HepG2 (cell line): Measurements from ENCODE around the gene PIM3. TPM values are rescaled to one million over a fixed set of nuclear protein-coding genes. Genes with fewer than 3 reads are reported as not detected.

Source experiments
- AGO2 ChIP-seq: fragments of 200-400 bp; formaldehyde crosslinking; optimal IDR thresholded peaks from 2 replicates; pipeline ENCODE3; 2017; ENCODE audit warnings: mild to moderate bottlenecking, low read depth, low read length, moderate library complexity
- CSRNP1 ChIP-seq: sonication (generic); formaldehyde crosslinking; IDR thresholded peaks from 2 replicates; pipeline ENCODE4 v1.8.1; 2023; ENCODE audit warnings: mild to moderate bottlenecking, missing genetic modification reagents
- ETV6 ChIP-seq: sonication (generic); formaldehyde crosslinking; conservative IDR thresholded peaks from 2 replicates; pipeline ENCODE4 v1.4.0; 2020; ENCODE audit warnings: missing genetic modification reagents
- IRX3 ChIP-seq: sonication (generic); formaldehyde crosslinking; IDR thresholded peaks from 2 replicates; pipeline ENCODE4 v1.8.1; 2023; ENCODE audit warnings: mild to moderate bottlenecking, low read depth, missing genetic modification reagents, borderline replicate concordance
- KDM5B ChIP-seq: sonication (generic); formaldehyde crosslinking; IDR thresholded peaks from 2 replicates; pipeline ENCODE4 v1.4.0; 2020; ENCODE audit warnings: missing genetic modification reagents, mild to moderate bottlenecking, borderline replicate concordance
- MAZ ChIP-seq, 2 experiments: sonication (generic) in 1 of 2; formaldehyde crosslinking in 1 of 2; IDR thresholded peaks; 2 replicates each; pipeline versions ENCODE4 v1.5.0 to v1.6.1; 2012 to 2020; ENCODE audit warnings: low read depth in 2 of 2, mild to moderate bottlenecking in 2 of 2, borderline replicate concordance in 1 of 2, improper control_type of control experiment in 1 of 2, low read length in 1 of 2, missing genetic modification reagents in 1 of 2, moderate library complexity in 1 of 2
- ZBTB20 ChIP-seq: sonication (generic); formaldehyde crosslinking; IDR thresholded peaks from 2 replicates; pipeline ENCODE4 v1.8.1; 2023; ENCODE audit warnings: missing genetic modification reagents, low read depth, mild to moderate bottlenecking, borderline replicate concordance
- ZMYM4 ChIP-seq: sonication (generic); formaldehyde crosslinking; IDR thresholded peaks from 2 replicates; pipeline ENCODE4 v1.8.1; 2023; ENCODE audit warnings: mild to moderate bottlenecking, missing genetic modification reagents
- ZNF12 ChIP-seq: sonication (generic); formaldehyde crosslinking; IDR thresholded peaks from 2 replicates; pipeline ENCODE4 v1.5.0; 2020; ENCODE audit warnings: missing genetic modification reagents
- ZNF263 ChIP-seq: sonication (generic); formaldehyde crosslinking; IDR thresholded peaks from 2 replicates; pipeline ENCODE4 v1.4.0; 2020; ENCODE audit warnings: missing genetic modification reagents
- ZNF563 ChIP-seq: sonication (generic); formaldehyde crosslinking; IDR thresholded peaks from 2 replicates; pipeline ENCODE4 v1.8.0; 2022; ENCODE audit warnings: mild to moderate bottlenecking, moderate library complexity, missing genetic modification reagents
- ZNF687 ChIP-seq: sonication (generic); formaldehyde crosslinking; IDR thresholded peaks from 2 replicates; pipeline ENCODE4 v1.5.1; 2020; ENCODE audit warnings: mild to moderate bottlenecking, missing genetic modification reagents, moderate library complexity
- ZNF768 ChIP-seq: sonication (generic); formaldehyde crosslinking; IDR thresholded peaks from 2 replicates; pipeline ENCODE4 v1.4.0; 2020; ENCODE audit warnings: missing genetic modification reagents
- polyA plus RNA-seq, 8 experiments: library from polyadenylated mRNA; depleted of rRNA in 3 of 8; stranded (reverse) in 7 of 8; unstranded in 1 of 8; fragments of >200 nt; fragmentation: Illumina TruSeq in 4 of 8; extraction: Trizol in 4 of 8; gene quantifications; 2 replicates each; pipeline versions ENCODE4 v1.2.1 to v1.2.3, GENCODE V29; 2011 to 2016; ENCODE audit warnings: low read depth in 4 of 8, missing spikeins in 1 of 8, mixed read lengths in 1 of 8; ENCODE audit not compliant: insufficient read depth in 1 of 8
- total RNA-seq, 5 experiments: library from RNA; depleted of rRNA; stranded (reverse); fragments of >200 nt; fragmentation: Illumina TruSeq; extraction: Trizol; gene quantifications; 2 replicates each; pipeline ENCODE4 v1.2.3, GENCODE V29; 2016; ENCODE audit warnings: low read depth in 1 of 5

The PIM3 gene
- total and polyA plus RNA-seq, 2 of the 13 experiments (the other 11 are each of a cell fraction or from before 2014, with no cell fraction given), result 21.6 to 31.2 TPM

GRCh38 chr22:49962751-49963646 is 2.4 kb downstream of the PIM3 start (continued):
- peak; percentile 86 for TF ChIP-seq ZNF687 (CRISPR knock-in tag)
- 0 out of 2 replicates have a peak, but pooled peaks have one; percentile 5 for TF ChIP-seq ZNF563
- 0 out of 2 replicates have a peak, but pooled peaks have one; percentile 16 for TF ChIP-seq ZNF263 (CRISPR knock-in tag)
- no peak for TF ChIP-seq ZBTB20
- no peak for TF ChIP-seq ZNF12 (CRISPR knock-in tag)
- TF ChIP-seq KDM5B (CRISPR knock-in tag), result peak; percentile 69; the same call in 1 of the 2 replicates
- 0 out of 2 replicates have a peak, but pooled peaks have one; percentile 0 for TF ChIP-seq ZMYM4 (CRISPR knock-in tag)
- TF ChIP-seq MAZ (IDR thresholded peaks at IDR 0.05; ENCODE audit: borderline replicate concordance, low read depth, low read length), result no peak
- 0 out of 2 replicates have a peak, but pooled peaks have one; percentile 22 for TF ChIP-seq MAZ (CRISPR knock-in tag; IDR thresholded peaks at IDR 0.05; ENCODE audit: low read depth)
- 0 out of 2 replicates have a peak, but pooled peaks have one; percentile 10 for TF ChIP-seq ZNF768
- no peak for TF ChIP-seq IRX3 (CRISPR knock-in tag)
- no peak for TF ChIP-seq ETV6 (CRISPR knock-in tag)
- peak; percentile 96 for TF ChIP-seq AGO2
- 0 out of 2 replicates have a peak, but pooled peaks have one; percentile 48 for TF ChIP-seq CSRNP1 (CRISPR knock-in tag)
